GM21723 (cell line): ENCODE data around the gene RPS2.
A peak's percentile ranks its signal among the peaks of the same experiment; 100 is the strongest.

ENCODE experiments used
- ATAC-seq: cut with Tn5 transposase; IDR thresholded peaks from one replicate; pipeline ENCODE4 v1.9.1; 2021; ENCODE audit warnings: mild to moderate bottlenecking, moderate library complexity; ENCODE audit not compliant: unreplicated experiment

RPS2 gene

GRCh38 chr16:1982991-1983543 is 18.4 kb upstream of the RPS2 start:
- no peak for ATAC-seq

GRCh38 chr16:1982013-1982433 is 17.4 kb upstream of the RPS2 start:
- no peak for ATAC-seq

DNA sequence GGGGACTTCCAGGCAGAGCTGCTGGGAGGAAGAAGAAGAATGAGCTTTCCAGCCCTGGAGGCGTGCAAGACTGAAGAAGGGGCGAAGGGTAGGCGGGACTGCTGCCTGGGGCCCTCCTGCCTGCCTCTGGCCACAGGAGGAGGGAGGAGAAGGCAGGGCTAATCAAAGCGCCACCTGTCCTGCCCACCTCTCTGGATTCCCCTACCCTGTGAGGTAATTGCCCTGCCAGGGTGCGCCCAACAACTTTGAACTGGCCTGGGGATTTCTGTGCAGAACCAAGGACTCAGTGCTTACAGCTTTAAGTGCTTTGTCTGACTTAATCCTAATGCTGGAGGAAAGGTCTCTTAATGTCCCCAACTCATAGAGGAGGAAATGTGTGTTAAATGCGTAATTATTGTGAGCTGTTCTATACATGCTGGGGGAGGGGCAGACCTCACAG is 16.8 kb upstream of the RPS2 start, which contains the start of gene NOXO1:
Gene NOXO1 (minus strand): TSS at position 72 of the 439 bp plus-strand sequence. CDS start 290 bp downstream, outside the sequence.
- ATAC-seq: no peak

- ATAC-seq: no peak
Observed at GRCh38 chr16:1980770-1981087, 16.1 kb upstream of the RPS2 start.

GRCh38 chr16:1980030-1980769 is 15.6 kb upstream of the RPS2 start:
- no peak for ATAC-seq

DNA sequence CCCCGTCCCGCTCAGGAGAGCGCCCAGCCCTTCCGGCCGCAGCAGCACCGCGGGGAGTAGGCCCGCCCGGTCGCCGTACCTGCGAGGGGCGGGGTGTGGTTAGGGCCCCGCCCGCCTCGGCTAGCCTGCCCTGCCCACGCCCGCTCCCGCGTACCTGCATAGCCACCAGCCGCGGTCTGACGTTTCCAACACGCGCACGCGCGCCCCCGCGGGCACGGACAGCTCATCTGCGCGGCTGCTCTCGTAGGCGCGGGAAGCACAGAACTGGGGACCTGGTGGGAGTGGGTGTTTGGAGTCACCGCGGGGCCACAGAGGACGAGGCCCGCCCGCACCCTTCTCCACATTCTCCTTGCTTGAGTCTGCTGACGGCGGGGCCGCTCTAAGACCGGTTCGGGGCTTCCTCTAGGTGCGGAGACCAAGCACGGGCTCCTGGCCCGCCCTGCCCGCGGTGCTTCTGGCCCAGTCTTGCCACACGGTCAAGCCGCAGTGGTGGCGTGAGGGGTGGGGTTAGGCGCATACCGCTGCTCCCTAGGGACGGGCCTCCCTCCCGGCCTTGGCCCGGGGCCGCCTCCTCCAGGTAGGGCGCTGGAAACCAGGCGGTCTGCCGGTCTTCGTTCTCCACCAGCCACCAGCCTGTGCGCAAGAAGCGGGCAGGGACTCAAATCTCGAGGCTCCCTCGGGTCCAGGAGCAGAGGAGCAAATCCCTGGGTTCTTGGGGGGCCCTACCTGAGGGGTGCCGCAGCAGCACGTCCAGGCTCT is 14.8 kb upstream of the RPS2 start:
- ATAC-seq: no peak

DNA sequence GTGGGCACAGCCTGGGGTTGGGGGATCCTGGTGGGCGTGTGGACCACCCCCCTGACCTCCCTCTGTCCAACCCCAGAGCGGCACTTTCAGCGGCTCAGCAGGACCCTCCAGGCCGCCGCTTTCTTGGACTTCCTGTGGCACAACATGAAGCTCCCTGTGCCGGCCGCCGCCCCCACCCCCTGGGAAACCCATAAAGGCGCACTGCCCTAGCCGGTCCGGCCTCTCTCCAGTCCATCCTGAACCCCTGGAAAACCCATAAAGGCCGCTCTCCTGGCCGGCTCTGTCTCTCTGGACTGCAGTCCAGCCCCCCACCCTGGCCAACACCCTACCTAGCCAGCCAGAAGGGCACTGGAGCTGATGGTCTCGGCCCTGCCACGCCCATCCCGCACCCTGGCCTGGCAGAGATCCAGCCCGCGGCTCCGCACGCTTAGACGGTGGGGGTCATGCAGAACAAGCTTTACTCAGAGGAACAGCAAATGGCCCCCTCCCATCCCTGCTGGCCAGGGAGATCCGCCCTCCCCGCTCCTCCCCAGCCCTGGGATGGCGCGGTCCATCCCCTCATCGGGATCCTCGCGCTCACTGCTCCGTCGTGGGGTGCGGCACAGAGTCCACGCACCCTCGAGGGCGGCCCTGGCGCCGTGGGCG is 14.0 kb upstream of the RPS2 start:
- ATAC-seq: no peak

DNA sequence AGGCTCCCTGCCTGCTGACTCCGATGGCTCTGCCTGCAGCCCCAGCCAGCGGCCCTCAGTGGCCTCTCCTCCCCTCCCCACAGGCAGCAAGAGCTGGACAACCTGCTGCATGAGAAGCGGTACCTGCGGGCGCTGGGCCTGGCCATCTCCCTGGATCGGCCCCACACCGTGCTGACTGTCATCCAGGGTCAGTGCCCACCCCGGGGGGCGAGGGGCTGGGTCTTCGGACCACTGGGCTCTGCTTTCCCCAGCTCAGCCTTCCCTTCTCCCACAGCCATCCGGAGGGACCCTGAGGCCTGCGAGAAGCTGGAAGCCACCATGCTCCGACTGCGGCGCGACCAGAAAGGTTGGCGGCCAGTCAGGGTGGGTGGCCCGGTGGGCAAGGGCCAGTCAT is 13.2 kb upstream of the RPS2 start:
- ATAC-seq: no peak

DNA sequence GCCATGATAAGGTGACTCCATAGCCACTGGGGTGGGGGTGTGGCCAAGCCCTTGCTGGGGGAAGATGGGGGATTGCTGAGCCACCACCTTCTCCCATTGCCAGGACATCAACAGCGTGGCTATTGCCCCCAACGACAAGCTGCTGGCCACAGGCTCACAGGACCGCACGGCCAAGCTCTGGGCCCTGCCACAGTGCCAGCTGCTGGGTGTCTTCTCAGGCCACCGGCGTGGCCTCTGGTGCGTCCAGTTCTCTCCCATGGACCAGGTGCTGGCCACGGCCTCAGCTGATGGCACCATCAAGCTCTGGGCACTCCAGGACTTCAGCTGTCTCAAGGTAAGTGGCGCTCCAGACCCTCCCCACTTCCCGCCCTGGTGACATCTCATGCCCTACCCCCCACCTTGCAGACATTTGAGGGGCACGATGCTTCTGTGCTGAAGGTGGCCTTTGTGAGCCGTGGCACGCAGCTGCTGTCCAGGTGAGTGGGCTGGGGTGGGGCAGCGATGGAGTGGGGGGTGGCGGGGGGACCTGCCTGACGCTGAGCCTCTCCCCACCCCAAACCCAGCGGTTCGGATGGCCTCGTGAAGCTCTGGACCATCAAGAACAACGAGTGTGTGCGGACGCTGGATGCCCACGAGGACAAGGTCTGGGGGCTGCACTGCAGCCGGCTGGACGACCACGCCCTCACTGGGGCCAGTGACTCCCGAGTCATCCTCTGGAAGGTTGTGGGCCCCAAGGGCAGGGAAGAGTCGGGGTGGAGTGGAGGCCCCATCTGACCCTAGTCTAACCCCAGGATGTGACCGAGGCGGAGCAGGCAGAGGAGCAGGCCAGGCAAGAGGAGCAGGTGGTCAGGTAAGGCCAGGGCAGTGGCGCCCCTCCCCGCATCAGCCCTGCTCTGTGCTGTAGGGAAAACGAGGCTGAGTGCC is 12.6 kb upstream of the RPS2 start:
- ATAC-seq: no peak

- no peak for ATAC-seq
Observed at GRCh38 chr16:1976216-1976520, 11.5 kb upstream of the RPS2 start.

GRCh38 chr16:1975432-1976215 is 11.0 kb upstream of the RPS2 start:
- ATAC-seq: no peak

GRCh38 chr16:1974157-1975070 is 9.8 kb upstream of the RPS2 start:
- ATAC-seq: no peak

GRCh38 chr16:1973461-1974156 is 9.0 kb upstream of the RPS2 start:
- no peak for ATAC-seq

GRCh38 chr16:1972490-1972877 is 7.9 kb upstream of the RPS2 start:
- no peak for ATAC-seq

DNA sequence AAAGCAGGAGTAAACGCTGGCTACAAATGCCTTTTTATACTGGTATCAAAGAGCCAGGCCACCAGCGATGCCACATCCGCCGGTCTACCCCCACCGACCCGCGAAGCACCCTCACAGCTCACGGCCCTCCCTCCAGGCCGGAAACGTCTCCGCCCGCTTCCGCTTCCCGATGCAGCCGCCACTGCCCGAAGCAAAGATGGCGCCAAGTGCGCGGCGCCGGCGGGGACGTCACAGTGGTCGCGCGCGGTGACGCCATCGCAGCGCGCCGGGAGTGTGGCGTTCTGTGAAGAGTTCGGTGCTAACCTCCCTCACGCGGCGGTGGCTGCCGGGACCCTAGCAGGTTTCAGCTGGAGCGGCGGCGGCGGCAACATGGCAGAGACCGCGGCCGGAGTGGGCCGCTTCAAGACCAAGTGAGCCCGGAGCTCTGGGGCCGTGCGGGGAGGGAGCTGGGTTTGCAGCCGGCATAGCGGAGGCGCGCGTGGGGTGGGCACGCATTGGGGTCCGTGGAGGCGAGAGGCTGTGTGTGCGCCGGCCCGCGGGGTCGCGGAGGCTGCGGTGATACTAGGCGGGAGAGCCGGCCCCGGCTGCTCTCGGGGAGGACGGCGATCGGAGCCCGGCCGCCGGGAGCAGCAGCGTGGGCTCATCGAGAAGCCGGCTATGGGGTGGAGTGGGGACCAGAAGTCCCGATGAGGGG is 7.3 kb upstream of the RPS2 start, which contains the start of gene TBL3:
Gene TBL3 (plus strand): TSS at position 258 of the 694 bp plus-strand sequence. CDS start 112 bp downstream, at position 370.
- peak; percentile 64 for ATAC-seq

DNA sequence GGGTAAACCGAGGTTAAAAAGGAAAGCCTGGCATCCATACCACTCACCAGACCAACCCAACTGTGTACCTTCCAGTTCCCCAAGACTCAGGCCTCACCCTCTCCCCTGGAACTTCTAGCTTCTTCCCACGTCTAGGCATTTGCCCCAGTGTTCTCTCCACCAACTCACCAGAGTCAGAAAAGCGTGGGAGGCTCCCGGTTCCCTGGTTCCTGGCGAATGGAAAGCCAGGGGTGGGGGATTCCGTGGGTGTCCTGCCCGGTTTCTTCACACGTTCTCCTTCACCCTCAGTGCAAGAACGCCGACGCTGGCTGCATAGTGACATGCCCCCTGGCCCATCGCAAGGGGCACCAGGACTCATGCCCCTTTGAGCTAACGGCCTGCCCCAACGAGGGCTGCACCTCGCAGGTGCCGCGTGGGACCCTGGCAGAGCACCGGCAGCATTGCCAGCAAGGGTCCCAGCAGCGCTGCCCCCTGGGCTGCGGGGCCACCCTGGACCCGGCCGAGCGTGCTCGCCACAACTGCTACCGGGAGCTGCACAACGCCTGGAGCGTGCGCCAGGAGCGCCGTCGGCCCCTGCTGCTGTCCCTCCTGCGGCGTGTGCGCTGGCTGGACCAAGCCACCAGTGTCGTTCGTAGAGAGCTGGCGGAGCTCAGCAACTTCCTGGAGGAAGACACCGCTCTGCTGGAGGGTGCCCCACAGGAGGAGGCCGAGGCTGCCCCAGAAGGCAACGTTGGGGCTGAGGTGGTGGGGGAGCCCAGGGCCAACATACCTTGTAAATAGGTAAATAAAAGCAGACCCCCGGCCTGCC is 3.7 kb upstream of the RPS2 start:
- ATAC-seq: no peak

DNA sequence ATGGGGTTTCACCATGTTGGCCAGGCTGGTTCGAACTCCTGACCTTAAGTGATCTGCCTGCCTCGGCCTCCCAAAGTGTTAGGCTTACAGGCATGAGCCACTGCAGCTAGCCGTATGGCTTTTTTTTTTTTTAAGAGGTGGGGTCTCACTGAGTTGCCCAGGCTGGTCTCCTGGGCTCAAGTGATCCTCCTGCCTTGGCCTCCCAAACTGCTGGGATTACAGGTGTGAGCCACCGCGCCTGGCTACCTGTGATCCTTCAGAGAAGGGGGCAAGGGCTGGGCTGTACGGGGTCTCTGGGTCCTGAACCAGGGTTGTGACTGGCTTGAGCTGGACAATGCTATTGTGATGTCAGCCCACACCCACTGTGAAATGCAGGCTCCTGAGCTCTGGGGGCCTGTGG is 1.8 kb upstream of the RPS2 start, which contains the start of gene RNF151:
Gene RNF151 (plus strand): TSS at position 397 of the 400 bp plus-strand sequence. CDS start 26 bp downstream, outside the sequence.
- no peak for ATAC-seq
